Measurements from ENCODE around the gene C1QL1. TPM values are rescaled to one million over a fixed set of nuclear protein-coding genes. Genes with fewer than 3 reads are reported as not detected.

C1QL1 gene
- total and polyA plus RNA-seq, 2 experiments from 2014 or later = 0.14 to 0.86 TPM

DNA sequence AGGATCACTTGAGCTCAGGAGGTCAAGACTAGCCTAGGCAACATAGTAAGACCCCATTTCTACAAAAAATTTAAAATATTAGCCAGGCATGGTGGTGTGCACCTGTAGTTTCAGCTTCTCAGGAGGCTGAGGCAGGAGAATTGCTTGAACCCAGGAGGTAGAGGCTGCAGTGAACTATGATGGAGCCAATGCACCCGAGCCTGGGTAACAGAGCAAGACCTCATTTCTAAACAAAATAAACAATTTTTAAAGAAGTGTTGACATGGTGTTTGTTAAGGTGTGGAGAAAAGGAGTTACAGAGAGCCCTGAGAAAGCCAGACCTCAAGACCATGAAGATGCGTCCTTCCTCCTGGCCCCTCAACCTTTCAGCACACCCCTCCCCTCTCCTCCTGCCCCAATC, 37.6 kb upstream of the C1QL1 start:
- Histone ChIP-seq H3K9ac (no peak overlapping the region), H3F3A (ENCODE audit: insufficient read depth) (no peaks in the 10 kb centered on the region), H3K9me3 (ENCODE audit: low read depth) (no peaks in the 10 kb centered on the region), H3K9me2 (ENCODE audit: insufficient read depth) (no peaks in the 10 kb centered on the region), H3K79me2 (ENCODE audit: insufficient read depth) (no peaks in the 10 kb centered on the region), H3K4me2 (ENCODE audit: unreplicated experiment) (no peak overlapping the region), H3K27me3 (replicated peaks; ENCODE audit: insufficient read depth) (peaks cover 4% of the 10 kb centered on the region; the same call in 1 of the 2 replicates), H4K20me1 (ENCODE audit: insufficient read depth) (no peaks in the 10 kb centered on the region), H3K4me1 (ENCODE audit: insufficient read depth) (no peaks in the 10 kb centered on the region), H2AFZ (no peak overlapping the region), H3K36me3 (ENCODE audit: low read depth) (no peaks in the 10 kb centered on the region), H3K27ac (no peak overlapping the region), H3K4me3 (no peak overlapping the region)
- in situ Hi-C loops (cut with MboI) = no loop called here
- no peak for DNase-seq
- WGBS, 2 experiments (ENCODE audit: low coverage in 1 of 2, low lambda C conversion rate in 2 of 2, missing lambda C conversion rate in 2 of 2) = 63 to 73% methylated on average over 2 of the region's 2 CpGs
- no peak for TF ChIP-seq EZH2 (IDR thresholded peaks at IDR 0.05; ENCODE audit: insufficient read depth, poor library complexity, severe bottlenecking)
- no peak for TF ChIP-seq EZH2phosphoT487 (IDR thresholded peaks at IDR 0.05; ENCODE audit: insufficient read depth, low read depth)

DNA sequence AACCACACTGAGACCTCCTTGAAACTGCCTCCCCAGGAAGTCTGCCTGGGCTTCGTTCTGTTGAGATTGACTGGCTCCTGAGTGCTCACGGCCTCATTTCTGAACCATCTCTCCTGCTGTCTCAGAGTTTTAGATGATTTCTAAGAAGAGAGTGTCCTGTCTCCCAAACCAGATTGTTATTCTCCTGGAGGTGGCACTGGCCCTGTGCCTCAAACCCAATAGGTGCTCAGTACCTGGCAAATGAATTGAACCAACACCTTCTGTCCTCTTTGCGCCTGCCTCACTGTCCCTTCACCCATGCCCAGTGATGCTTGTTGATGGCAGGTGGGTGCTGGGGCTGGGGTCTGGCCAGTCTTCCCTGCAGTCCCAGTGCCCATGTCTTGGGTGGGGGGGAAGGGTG, 36.3 kb upstream of the C1QL1 start:
- Histone ChIP-seq H3K27ac (no peak overlapping the region), H4K20me1 (ENCODE audit: insufficient read depth) (no peaks in the 10 kb centered on the region), H2AFZ (no peak overlapping the region), H3K27me3 (replicated peaks; ENCODE audit: insufficient read depth) (peaks cover 4% of the 10 kb centered on the region; the same call in 1 of the 2 replicates), H3K9me2 (ENCODE audit: insufficient read depth) (no peaks in the 10 kb centered on the region), H3F3A (ENCODE audit: insufficient read depth) (no peaks in the 10 kb centered on the region), H3K79me2 (ENCODE audit: insufficient read depth) (no peaks in the 10 kb centered on the region), H3K36me3 (ENCODE audit: low read depth) (no peaks in the 10 kb centered on the region), H3K9ac (no peak overlapping the region), H3K9me3 (ENCODE audit: low read depth) (no peaks in the 10 kb centered on the region), H3K4me3 (no peak overlapping the region), H3K4me1 (ENCODE audit: insufficient read depth) (no peaks in the 10 kb centered on the region), H3K4me2 (ENCODE audit: unreplicated experiment) (no peak overlapping the region)
- TF ChIP-seq EZH2 (IDR thresholded peaks at IDR 0.05; ENCODE audit: insufficient read depth, poor library complexity, severe bottlenecking) = no peak
- no peak for TF ChIP-seq EZH2phosphoT487 (IDR thresholded peaks at IDR 0.05; ENCODE audit: insufficient read depth, low read depth)
- WGBS, 2 experiments (ENCODE audit: low coverage in 1 of 2, low lambda C conversion rate in 2 of 2, missing lambda C conversion rate in 2 of 2) = 90 to 93% methylated on average over 3 of the region's 3 CpGs
- no peak for DNase-seq
- in situ Hi-C loops (cut with MboI) = no loop called here

DNA sequence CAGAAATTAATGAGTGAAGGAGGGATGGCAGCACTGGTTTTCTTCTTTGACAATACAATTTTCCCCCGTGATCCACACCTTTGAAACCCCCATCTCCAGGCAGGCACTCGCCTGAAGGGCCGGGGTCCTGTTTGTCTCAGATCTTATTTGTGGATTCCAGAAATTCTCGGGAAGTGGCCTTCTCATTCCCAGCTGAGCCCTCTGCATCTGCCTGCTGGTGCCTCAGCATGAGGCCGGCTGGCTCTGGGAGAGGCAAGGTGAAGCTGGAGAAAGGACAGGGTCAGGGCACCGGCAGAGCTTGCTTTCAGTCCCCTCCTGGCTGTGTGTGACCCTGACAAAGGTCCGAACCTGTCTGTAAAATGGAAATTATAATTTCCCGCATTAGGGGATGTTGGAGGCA, 35.8 kb upstream of the C1QL1 start:
- Histone ChIP-seq H3K27me3 (replicated peaks; ENCODE audit: insufficient read depth) (peaks cover 4% of the 10 kb centered on the region; the same call in 1 of the 2 replicates), H3F3A (ENCODE audit: insufficient read depth) (no peaks in the 10 kb centered on the region), H3K4me1 (ENCODE audit: insufficient read depth) (no peaks in the 10 kb centered on the region), H3K9me2 (ENCODE audit: insufficient read depth) (no peaks in the 10 kb centered on the region), H3K4me3 (no peak overlapping the region), H3K9me3 (ENCODE audit: low read depth) (no peaks in the 10 kb centered on the region), H3K4me2 (ENCODE audit: unreplicated experiment) (no peak overlapping the region), H3K36me3 (ENCODE audit: low read depth) (no peaks in the 10 kb centered on the region), H3K27ac (no peak overlapping the region), H3K79me2 (ENCODE audit: insufficient read depth) (no peaks in the 10 kb centered on the region), H2AFZ (no peak overlapping the region), H4K20me1 (ENCODE audit: insufficient read depth) (no peaks in the 10 kb centered on the region), H3K9ac (no peak overlapping the region)
- DNase-seq = no peak
- in situ Hi-C loops (cut with MboI) = no loop called here
- 51 to 52% methylated on average over 8 of the region's 8 CpGs for WGBS, 2 experiments (ENCODE audit: low coverage in 1 of 2, low lambda C conversion rate in 2 of 2, missing lambda C conversion rate in 2 of 2)
- no peak for TF ChIP-seq EZH2 (IDR thresholded peaks at IDR 0.05; ENCODE audit: insufficient read depth, poor library complexity, severe bottlenecking)
- no peak for TF ChIP-seq EZH2phosphoT487 (IDR thresholded peaks at IDR 0.05; ENCODE audit: insufficient read depth, low read depth)

DNA sequence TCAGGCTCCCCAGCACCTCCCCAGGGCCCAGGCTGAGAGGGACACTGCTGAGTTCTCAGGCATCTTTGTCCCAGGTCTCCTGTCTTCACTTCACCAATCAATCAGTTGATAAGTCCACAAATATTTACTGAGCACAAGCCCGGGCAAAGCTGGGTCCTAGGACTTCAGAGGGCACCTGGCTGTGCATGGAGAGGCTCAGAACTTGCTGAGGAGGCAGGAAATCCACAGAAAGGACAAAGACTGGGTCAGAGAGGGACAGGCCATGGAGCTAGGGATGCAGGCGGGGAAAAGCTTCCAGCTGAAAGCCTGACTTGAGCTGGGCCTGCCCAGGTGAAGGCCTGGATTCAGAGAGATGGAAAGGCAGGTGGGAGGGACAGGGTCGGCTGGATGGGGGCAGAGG, 33.2 kb upstream of the C1QL1 start:
- Histone ChIP-seq H3K9me3 (ENCODE audit: low read depth) (no peaks in the 10 kb centered on the region), H3F3A (ENCODE audit: insufficient read depth) (no peaks in the 10 kb centered on the region), H2AFZ (no peak overlapping the region), H4K20me1 (ENCODE audit: insufficient read depth) (no peaks in the 10 kb centered on the region), H3K79me2 (ENCODE audit: insufficient read depth) (no peaks in the 10 kb centered on the region), H3K9me2 (ENCODE audit: insufficient read depth) (no peaks in the 10 kb centered on the region), H3K27ac (no peak overlapping the region), H3K4me2 (ENCODE audit: unreplicated experiment) (no peak overlapping the region), H3K27me3 (replicated peaks; ENCODE audit: insufficient read depth) (peaks cover 4% of the 10 kb centered on the region; the same call in 1 of the 2 replicates), H3K4me1 (ENCODE audit: insufficient read depth) (no peaks in the 10 kb centered on the region), H3K36me3 (ENCODE audit: low read depth) (no peaks in the 10 kb centered on the region), H3K4me3 (no peak overlapping the region), H3K9ac (no peak overlapping the region)
- no peak for DNase-seq
- 53 to 59% methylated on average over 3 of the region's 3 CpGs for WGBS, 2 experiments (ENCODE audit: low coverage in 1 of 2, low lambda C conversion rate in 2 of 2, missing lambda C conversion rate in 2 of 2)
- in situ Hi-C loops (cut with MboI) = no loop called here
- TF ChIP-seq EZH2 (IDR thresholded peaks at IDR 0.05; ENCODE audit: insufficient read depth, poor library complexity, severe bottlenecking) = no peak
- no peak for TF ChIP-seq EZH2phosphoT487 (IDR thresholded peaks at IDR 0.05; ENCODE audit: insufficient read depth, low read depth)

DNA sequence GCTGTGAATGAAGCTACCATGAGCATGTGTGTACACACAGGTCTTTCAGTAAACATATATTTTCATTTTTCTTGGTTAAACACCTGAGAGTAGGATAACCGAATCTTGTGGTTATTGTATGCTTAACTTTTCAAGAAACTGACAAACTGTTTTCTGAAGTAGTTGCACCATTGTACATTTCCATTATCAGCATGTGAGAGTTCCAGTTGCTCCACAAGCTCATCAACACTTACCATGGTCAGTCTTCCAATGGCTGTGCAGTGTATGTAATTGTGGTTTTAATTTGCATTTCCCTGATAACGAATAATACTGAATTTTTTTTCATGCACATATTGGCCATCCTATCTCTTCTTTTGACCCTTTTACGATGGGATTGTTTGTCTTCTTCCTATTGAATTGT, 31.3 kb upstream of the C1QL1 start:
- no peaks in the 10 kb centered on the region for H3K4me1 ChIP-seq (ENCODE audit: insufficient read depth)
- DNase-seq = no peak
- 53 to 61% methylated on average over 3 of the region's 3 CpGs for WGBS, 2 experiments (ENCODE audit: low coverage in 1 of 2, low lambda C conversion rate in 2 of 2, missing lambda C conversion rate in 2 of 2)
- no peak overlapping the region for H3K27ac ChIP-seq
- no peaks in the 10 kb centered on the region for H3F3A ChIP-seq (ENCODE audit: insufficient read depth)
- H3K4me3 ChIP-seq = no peak overlapping the region
- in situ Hi-C loops (cut with MboI) = no loop called here
- no peaks in the 10 kb centered on the region for H4K20me1 ChIP-seq (ENCODE audit: insufficient read depth)
- no peak overlapping the region for H3K9ac ChIP-seq
- H2AFZ ChIP-seq = no peak overlapping the region
- no peak for TF ChIP-seq EZH2 (IDR thresholded peaks at IDR 0.05; ENCODE audit: insufficient read depth, poor library complexity, severe bottlenecking)
- no peak for TF ChIP-seq EZH2phosphoT487 (IDR thresholded peaks at IDR 0.05; ENCODE audit: insufficient read depth, low read depth)
- H3K4me2 ChIP-seq (ENCODE audit: unreplicated experiment) = no peak overlapping the region
- H3K27me3 ChIP-seq (replicated peaks; ENCODE audit: insufficient read depth) = peaks cover 6% of the 10 kb centered on the region
- H3K36me3 ChIP-seq (ENCODE audit: low read depth) = no peaks in the 10 kb centered on the region
- H3K9me3 ChIP-seq (ENCODE audit: low read depth) = no peaks in the 10 kb centered on the region
- no peaks in the 10 kb centered on the region for H3K79me2 ChIP-seq (ENCODE audit: insufficient read depth)
- no peaks in the 10 kb centered on the region for H3K9me2 ChIP-seq (ENCODE audit: insufficient read depth)
